ENCODE data around the gene ST6GAL1.

Gene ST6GAL1

DNA sequence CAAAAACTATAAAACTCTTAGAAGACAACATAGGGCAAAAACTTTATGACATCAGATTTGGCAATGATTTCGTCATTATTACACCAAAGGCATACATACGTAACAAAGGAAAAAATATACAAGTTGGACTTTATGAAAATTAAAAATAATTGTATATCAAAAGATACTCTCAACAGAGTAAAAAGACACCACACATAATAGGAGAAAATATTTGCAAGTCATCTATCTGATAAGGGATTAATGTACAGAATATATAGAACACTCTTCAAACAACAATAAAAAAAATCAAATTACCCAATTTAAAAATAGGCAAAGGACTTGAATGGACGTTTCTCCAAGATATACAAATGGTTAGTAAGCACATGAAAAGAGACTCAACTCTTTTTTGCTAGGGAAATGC lies 131.4 kb downstream of the ST6GAL1 start:
- no peak for DNase-seq

DNA sequence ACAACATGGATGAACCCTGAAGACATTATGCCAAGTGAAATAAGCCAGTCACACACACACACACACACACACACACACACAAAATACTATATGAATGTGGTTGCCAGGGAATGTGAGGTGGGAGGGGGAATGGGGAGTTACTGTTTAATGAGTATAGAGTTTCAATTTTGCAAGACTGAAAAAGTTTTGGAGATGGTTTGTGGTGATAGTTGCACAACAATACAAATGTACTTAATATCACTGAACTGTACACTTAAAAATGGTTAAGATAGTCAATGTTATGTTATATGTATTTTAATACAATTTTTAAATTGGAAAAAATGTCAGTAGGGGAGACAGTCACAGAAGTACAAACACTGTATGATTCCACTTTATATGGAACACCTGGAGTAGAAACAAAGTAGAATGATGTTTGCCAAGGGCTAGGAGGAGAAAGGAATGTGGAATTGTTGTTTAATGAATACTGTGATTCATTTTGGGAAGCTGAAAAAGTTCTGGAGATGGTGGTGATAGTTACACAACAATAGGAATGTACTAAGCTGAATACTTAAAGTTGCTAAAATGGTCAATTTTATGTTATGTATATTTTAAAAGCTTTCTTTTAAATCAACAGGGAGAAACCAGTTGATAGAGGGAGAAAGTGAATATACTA lies 132.3 kb downstream of the ST6GAL1 start:
- DNase-seq, result no peak

DNA sequence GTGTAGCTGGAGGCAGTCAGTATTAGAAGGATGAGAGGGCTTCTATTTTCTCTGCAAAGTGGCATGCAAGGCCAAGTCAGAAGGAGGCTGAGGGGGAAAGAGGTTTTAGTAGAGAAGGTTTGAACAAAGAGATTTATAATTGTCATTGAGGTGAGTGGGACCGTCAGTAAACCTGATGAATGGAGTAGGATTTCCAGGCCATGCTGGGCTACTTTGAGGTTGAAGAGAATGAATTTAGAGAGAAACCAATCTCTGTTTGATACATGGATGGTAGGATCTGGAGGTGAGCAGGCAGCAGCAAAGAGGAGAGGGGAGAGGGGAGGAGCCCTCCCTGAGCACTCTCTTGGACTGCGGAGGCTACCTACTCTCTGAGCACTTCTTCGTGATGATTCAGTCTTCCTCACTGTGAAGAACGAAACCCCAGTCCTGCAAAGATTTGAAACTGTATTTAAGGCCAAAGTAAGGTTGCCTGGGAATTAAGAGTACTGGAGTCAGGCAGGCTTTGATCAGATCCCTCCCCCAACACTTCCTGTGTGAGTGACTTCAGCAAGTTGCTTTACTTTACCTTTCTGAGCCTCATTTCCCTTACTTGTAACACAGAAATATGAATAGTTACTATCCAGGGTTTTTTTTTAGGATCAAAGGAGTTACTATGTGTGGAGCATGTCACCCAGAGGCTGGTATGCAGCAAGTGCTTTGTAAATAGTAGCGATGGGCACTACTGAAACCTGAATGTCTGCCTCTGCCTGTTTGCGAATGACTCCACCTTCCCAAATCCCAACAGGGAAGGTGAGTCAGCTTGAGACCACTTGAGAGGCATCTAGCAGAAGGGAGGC lies 133.2 kb downstream of the ST6GAL1 start:
- no peak for DNase-seq

DNA sequence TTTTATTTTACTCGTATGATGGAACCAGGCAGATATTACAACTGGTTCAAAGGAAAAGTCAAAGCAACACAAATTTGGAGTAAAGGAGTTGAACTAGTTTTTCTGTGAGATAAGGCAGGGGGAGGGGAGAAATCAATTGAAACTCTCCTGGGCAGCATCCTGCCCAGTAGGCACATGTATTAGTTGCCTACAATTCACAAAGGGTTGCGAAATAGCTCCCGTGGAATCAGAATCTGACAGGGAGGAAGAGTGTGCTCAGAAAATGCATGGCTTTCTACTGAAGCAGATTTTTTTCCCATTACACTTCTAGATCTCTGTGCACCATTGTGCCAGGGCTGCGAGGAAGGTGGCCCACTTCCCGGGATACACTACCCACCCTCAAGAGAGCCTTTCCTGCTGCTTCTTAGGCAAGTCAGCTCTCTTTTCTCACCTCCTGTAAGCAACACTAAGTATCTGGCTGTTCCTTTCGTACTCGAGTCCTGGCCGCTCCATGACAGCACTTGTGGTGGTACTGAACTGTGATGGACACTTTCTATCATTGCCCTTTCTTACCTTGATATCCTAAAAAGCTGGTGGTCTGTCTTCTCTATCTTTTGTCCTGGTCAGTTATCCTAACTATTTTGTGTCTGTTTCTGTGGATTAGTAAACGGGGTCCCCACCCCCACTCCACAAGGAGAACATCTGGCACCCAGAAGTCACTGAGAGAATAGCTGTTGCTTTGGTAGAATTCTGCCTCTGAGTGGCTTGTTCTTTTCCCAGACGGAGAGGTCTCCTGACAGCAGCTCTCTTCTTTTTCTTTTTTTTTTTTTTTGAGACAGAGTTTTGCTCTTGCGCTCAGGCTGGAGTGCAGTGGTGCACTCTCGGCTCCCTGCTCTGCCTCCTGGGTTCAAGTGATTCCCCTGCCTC lies 134.1 kb downstream of the ST6GAL1 start:
- no peak for DNase-seq

DNA sequence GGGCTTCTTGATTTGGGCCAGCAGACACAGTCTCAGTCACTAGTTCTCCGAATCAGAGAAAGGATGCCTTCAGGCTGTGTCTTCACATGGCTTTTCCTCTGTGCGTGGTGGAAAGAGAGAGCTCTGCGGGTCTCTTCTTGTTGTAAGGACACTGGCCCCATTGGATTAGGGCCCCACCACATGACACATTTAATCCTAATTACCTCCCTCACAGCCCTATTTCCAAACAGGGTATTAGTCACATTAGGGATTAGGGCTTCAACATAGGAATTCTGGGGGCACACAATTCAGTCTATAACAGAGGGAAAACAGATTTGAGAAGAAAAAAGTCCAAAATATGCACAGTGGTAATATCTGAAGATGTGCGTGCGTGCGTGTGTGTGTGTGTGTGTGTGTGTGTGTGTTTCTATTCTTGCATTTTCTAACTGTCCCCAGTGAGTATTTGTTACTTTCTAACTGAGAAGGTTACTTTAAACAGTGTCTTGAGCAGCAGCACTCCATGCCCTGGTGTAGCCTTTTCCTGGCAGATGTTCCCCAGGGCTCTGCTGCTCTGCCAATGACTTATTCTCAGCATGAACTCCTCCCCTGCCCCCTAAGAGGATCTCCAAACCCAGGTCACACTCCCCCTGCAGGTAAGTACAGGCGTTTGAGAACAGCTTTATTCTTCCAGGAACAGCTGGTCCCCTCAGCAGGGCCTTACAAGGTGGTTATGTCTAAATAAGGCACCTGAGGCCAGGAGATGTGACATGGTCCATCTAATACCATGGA lies 136.1 kb downstream of the ST6GAL1 start:
- DNase-seq, result peak; percentile 57

DNA sequence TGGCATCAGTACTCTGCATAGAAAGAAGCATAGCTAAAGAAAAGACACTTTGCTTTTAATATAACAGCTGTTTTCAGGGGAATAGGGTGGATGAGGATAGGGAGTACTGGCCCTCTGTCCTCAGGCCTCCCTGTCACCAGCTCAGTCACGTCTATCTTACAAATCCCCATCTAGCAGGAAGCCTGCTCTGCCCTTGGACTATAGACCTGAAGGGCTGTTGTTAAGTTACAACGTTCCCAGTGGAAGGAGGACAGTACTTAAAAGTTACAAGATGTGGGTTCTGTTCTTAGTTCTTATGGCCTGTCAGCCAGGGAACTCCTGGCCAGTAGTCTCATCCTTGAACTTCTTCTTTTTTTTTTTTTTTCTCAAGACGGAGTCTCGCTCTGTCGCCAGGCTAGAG lies 138.5 kb downstream of the ST6GAL1 start:
- DNase-seq, result no peak

DNA sequence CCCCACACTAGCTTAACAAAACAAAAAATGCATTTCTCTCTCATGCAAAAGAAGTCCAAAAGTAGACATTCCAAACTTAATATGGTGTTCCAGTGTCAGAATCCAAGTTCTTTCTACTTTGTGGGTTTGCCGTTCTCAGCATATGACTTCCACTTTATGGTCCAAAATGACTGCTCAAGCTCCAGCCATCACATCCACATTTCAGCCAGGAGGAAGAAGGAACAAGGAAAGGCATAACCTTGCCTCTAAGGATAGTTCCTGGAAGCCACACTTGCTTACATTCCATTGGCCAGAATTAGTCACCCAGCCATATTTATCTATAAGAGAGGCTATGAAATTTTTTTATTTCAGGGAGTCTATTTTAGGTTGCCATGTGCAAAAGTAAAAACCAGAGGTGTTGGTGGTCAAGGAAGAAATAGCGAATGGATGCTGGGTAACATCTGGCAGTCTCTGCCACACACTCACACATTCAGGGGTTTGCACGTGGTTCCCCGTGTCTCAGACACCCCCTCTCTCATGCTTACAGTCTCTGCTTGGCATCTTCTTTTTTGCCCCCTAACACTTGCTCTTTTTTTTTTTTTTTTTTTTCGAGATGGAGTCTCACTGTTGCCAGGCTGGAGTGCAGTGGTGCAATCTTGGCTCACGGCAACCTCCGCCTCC lies 139.7 kb downstream of the ST6GAL1 start:
- no peak for DNase-seq

DNA sequence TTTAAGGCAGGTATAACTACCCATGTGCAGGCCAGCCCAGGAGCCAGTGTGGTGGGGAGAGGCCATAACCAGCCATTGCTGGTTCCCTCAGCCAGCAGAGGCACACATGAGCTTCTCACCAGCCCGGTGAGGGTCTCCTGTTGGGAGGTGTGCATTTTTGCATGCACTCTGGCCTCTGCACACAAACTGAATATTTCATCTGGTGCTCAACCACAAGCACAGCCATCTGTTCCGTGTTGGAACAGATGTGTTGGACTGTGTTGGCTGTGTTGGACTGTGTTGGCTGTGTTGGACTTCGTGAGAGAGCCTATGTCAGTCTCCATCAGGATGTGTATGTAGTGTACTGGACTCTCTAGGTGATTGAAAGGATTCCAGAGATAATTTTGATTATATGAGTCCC lies 141.8 kb downstream of the ST6GAL1 start:
- DNase-seq, result peak; percentile 4

DNA sequence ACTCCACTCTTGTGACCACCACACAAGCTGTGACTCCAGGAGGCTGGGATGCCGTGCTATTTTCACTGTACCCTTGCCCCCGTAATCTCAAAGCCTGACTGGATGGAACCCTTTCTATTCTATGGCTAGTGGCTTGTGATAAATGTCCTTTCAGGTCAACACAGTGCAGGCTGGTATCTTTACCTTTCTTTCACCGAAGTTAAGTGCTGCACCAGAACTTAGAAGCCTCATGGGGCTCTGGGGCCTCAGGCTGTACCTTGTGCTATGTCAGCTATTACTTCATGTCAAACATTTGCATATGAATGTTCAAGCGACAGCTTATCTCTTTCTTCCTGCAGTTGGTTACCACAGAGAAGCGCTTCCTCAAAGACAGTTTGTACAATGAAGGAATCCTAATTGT lies 142.2 kb downstream of the ST6GAL1 start:
- DNase-seq, result no peak

DNA sequence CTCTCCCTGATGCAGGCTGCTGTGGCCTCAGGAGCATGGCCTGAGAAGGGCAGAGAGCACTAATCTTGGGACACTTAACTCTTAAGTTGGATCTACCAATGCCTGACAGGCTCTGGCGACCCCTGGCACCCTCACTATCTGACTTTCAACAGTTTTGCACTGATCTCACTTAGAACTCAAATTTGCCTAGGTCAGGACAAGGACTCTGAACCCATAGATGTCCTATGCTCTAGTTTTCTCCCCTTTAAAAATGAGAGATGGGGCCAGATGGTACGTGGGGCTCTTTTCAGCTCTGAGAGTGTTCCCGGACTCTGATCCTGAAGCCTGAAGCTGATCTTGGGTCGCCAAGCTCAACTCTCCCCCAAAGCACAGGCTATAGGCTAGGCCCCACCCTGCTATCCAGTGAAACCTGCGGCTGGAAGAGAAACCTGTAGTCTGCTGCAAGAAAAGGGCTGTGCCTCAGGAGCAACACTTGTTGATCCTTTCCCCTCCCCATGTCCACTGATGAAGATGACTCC lies 143.3 kb downstream of the ST6GAL1 start:
- no peak for DNase-seq

DNA sequence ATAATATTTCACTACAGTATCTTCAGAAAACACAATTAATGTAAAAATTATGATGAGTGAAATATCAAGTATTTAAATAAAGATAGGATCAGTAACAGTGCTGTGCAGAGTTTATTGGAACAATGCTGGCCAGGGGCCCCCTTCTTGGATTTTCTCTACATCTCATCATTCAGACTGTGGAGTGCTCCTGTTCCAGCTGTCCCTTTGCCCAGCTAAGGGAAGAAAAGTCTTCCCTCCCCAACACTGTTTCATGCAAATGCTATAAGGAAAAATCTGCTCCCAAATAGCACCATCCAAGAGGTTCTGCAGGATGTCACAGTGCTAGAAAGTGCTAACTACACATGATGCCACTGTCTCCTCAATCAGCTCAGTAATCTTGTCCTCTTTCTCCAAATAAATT lies 144.5 kb downstream of the ST6GAL1 start:
- no peak for DNase-seq

DNA sequence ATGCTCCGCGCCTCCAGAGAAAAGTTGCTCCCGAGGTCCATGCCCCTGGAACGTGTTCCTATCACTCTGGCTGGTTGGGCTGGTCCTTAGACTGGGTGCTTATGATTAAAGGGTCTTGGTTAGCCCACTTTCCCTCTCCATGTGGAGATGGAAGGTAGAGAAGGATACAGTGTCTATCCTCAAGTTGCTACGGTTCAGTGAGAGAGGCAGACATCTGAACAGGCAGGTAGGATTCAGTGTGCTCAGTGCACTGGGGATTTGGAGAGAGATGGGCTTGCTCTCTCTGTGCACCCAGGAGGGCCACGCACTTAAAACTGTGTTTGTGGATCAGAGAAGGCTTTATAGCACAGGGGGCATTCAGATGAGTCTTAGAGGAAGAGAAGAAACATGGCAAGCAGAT lies 146.0 kb downstream of the ST6GAL1 start:
- no peak for DNase-seq

DNA sequence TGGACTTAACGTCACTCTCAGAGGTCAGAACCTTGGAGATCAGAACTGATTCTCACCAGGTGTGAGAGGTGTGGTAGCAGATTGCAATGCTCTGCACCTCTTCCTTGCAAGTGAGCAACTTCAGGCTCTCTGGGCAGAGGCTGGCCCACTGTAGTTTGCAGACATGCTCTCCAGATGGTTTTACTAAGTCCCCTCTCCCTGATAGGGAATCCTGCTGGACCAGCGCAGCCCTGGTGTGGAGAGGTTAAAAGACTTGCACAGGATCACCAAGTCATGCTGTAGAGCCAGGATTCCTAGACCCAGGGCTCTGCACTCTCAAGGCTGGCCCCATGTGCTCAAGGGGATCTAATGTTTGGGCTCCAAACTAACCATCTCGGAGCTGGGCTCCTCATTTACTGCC lies 146.8 kb downstream of the ST6GAL1 start:
- DNase-seq, result no peak

DNA sequence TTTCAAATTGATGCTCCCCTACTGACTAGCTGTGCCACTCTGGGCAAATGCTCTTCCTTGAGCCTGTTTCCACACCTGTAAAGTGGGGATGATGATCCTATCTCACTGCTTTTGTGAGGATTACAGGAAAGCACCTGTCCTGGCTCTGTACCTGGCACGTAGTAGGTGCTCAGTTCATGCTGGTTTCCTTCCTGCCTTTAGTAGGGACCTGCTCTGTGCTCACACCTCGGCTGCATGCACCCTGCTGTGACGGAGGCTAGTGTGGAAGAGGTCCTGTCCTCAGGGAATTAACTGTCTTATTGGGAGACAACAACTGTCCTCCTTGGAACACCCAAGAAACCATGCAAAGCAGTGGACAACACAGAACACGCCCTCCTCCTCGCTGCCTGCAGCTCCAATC lies 147.2 kb downstream of the ST6GAL1 start:
- no peak for DNase-seq

DNA sequence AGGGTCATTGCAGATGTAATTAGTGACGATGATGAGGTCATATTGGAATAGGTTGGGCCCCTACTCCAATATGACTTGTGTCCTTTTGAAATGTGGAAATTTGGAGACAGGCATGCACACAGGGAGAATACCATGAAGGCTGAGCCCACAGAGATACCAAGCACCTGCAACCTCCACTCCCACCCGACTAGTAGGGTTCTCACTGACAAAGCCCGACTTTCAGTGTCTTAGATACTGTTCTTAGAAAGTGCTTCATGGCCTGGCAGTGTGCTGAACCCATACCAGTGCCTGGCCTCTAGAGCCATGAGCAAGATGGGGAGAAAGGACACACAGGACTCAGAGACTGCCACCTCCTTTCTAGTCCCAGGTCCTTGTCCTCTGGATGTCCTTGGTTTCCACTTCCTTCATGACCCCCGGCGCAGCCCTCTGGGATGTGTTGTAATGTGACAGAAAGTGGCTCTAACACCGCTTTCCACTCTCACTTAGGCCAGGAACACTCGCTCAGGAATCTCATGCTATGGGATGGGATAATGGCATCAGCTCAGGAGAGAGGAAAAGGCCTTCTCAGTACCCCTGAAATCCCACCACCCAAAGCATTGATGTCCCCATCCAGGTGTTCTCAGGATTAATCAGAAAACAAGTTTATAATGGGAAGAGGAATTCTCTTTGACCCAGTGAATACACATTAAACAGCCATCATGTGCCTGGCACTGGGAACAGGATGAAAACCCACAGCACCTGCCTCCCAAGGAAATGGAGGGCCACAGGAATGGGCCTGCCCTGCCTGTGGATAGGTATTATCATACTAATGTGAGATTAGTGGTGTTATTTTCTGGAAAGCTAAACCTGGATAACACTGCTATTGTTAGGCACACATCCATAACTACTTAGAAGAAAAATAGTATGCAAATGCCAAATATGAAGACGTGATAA lies 149.0 kb downstream of the ST6GAL1 start:
- DNase-seq, result no peak

DNA sequence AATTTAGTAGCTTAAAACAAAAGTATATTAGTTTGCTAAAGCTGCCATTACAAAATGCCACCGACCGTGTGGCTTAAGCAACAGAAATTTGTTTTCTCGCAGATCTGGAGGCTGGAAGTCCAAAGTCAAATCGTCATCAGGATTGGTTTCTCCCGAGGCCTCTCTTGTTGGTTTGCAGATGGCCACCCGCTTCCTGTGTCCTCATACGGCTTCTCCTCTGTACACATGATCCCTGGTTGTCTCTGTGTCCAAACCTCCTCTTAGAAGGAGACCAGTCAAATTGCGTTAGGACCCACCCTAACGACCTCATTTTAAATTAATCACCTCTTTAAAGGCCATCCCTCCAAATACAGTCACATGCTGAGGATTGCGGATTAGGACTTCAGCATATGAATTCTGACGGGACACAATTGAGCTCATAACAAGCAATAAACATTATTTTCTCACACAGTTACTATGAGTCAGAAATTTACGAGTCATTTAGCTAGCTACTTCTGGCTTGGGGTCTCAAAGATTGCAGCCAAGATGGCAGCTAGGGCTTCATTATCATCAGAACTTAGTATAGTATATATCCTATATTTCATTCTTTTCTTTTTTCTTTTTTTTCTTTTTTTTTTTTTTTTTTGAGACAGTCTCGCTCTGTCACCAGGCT lies 150.6 kb downstream of the ST6GAL1 start:
- DNase-seq, result no peak

DNA sequence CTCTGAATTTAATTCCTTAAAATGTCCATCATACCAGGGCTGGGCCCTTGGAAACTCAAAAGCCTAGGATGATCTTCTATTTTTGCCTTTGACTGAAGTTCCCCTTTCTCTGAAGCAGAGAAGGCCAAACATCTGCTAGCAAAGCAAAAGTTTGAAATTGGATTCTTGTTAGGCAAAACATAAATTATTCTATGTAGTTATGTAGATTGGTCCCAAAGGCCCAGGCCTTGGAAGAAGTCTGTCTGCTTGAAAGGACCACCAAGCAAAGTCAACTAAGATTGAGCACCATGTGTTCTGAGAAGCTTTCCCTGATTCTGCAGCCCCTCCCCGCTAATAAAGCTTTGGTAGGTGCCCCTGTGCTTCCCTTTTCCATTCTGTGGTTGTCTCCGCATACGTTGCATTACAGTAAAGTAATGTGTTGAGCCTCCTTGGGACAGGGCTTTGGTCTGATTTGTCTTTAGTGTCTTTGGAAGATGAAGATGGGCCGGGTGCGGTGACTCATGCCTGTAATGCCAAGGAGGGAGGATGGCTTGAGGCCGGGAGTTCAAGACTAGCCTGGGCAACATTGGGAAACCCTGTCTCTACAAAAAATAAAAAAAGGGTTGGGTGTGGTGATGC lies 152.5 kb downstream of the ST6GAL1 start:
- DNase-seq, result no peak

DNA sequence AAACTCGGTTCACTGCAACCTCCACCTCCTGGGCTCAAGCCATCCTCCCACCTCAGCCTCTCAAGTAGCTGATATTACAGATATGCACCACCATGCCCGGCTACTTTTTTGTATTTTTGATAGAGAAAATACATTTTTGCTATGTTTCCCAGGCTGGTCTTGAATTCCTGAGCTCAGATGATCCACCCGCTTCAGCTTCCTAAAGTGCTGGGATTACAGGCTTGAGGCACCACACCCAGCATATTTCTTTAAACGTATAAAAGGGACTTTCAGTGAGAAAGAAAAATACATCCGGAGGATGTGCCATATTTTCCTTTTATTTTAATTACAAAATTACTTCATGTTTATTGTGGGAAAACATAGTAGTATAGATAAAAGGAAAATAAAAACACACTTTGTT lies 153.8 kb downstream of the ST6GAL1 start:
- DNase-seq, result no peak

DNA sequence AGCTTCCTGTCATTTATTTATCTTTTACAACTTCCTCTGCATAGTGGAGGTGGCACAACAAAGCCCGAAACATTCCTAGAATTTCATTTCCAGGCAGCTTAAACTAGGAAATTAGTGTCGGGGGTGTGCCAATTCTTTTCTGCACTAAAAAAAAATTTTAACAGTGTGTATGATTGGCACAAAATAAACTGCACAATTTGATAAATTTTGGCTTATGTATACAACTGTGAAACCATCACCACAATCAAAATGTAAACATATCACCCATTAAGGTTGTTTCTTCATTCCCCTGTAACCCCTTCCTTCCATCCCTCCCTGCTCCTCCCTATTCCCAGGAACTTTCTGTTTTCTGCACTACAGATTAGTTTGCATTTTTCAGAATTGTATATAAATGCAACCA lies 154.3 kb downstream of the ST6GAL1 start:
- DNase-seq, result no peak
